Measurements from ENCODE around the gene TLCD1. TPM values are rescaled to one million over a fixed set of nuclear protein-coding genes. Genes with fewer than 3 reads are reported as not detected.

TLCD1 gene
- total RNA-seq, 1 experiment from 2014 or later: 19.4 TPM

DNA sequence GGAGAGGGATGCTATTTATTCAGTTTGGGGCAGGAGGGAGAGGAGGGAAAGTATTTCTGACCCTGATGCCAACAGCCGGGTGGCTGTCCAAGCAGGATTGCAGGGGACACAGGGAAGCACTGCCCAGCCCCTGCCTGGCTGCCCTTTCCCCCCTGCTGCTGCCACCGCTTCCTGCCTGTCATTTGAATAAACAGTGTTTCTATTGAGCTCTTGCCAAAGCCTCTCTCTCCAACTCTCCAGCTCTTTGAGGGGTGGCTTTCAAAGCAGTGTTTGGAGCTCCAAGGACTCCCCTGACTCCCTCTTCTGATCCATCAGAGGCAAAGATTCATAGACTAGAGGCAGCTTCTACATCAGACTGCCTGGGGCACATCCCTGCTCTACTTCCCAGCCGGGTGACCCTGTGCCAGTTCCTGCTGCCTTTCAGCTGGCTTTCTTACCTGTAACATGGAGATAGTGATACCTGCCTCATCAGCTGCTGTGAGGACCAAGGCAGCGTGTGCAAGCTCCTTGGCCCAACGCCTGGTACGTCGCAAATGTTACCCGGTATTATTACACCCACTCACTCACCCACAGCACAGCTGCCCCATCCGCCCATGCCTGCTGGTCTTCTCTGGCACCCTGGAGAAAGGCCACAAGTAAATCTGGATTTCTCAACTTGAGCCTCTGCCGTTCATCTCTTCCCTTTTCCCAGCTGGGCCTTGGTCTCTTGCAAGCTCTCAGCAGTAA lies 23.8 kb downstream of the TLCD1 start:
- Histone ChIP-seq H3K9me3 (ENCODE audit: insufficient read depth, low read depth) (no peaks in the 10 kb centered on the region), H3K4me1 (replicated peaks; ENCODE audit: insufficient read depth) (no peaks in the 10 kb centered on the region), H3K27me3 (ENCODE audit: insufficient read depth, low read depth) (no peaks in the 10 kb centered on the region), H3K36me3 (ENCODE audit: low read depth) (peaks cover 4% of the 10 kb centered on the region; the same call in 1 of the 2 replicates), H3K79me2 (ENCODE audit: low read depth) (no peaks in the 10 kb centered on the region), H3K27ac (no peak overlapping the region), H3K4me3 (no peak overlapping the region), H3F3A (ENCODE audit: insufficient read depth, low read depth) (peaks cover 12% of the 10 kb centered on the region; the same call in 1 of the 2 replicates), H3K4me2 (no peak overlapping the region), H4K20me1 (ENCODE audit: insufficient read depth) (no peaks in the 10 kb centered on the region), H3K9me2 (ENCODE audit: insufficient read depth) (no peaks in the 10 kb centered on the region), H2AFZ (no peak overlapping the region)
- POLR2A ChIA-PET (ENCODE audit: unreplicated experiment): no interaction called here
- intact Hi-C loops (cut with micrococcal nuclease; ENCODE audit: unreplicated experiment): no loop called here
- no peak for TF ChIP-seq EZH2 (IDR thresholded peaks at IDR 0.05; ENCODE audit: low read depth)
- TF ChIP-seq, protein P1, sequence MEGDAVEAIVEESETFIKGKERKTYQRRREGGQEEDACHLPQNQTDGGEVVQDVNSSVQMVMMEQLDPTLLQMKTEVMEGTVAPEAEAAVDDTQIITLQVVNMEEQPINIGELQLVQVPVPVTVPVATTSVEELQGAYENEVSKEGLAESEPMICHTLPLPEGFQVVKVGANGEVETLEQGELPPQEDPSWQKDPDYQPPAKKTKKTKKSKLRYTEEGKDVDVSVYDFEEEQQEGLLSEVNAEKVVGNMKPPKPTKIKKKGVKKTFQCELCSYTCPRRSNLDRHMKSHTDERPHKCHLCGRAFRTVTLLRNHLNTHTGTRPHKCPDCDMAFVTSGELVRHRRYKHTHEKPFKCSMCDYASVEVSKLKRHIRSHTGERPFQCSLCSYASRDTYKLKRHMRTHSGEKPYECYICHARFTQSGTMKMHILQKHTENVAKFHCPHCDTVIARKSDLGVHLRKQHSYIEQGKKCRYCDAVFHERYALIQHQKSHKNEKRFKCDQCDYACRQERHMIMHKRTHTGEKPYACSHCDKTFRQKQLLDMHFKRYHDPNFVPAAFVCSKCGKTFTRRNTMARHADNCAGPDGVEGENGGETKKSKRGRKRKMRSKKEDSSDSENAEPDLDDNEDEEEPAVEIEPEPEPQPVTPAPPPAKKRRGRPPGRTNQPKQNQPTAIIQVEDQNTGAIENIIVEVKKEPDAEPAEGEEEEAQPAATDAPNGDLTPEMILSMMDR (conservative IDR thresholded peaks at IDR 0.05): no peak
- BruUV-seq (replicated peaks): no TSS peak
- no peak for DNase-seq
- CTCF ChIA-PET: no interaction called here

DNA sequence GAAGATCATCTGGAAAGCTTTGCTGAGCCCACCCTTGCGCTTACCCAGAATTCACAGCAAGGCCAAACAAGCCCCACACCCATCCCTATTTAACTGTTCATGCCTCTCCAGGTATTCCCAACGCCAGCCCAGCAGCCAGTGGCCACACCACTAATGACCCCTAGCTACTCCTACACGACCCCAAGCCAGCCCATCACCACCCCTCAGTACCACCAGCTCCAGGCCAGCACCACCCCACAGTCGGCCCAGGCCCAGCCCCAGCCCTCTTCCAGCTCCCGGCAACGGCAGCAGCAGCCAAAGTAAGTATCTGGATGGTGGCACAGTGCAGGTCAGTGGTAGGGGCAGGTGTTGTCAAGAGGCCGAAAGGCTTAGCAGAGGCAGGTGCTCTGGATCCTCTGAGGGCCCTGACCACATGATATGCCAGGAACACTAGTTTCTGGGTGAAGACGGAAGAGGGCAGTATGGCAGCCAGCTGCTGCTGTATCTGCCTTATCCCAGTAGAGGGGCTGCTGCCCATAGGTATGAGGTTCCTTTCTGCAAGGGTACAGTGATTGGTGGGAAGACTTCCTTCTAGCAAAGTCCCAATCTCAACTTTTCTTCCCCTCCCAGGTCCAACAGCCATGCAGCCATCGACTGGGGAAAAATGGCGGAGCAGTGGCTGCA lies 25.1 kb downstream of the TLCD1 start:
- no peak for DNase-seq
- Histone ChIP-seq H4K20me1 (ENCODE audit: insufficient read depth) (no peaks in the 10 kb centered on the region), H2AFZ (no peak overlapping the region), H3K4me3 (no peak overlapping the region), H3K36me3 (ENCODE audit: low read depth) (peaks cover 4% of the 10 kb centered on the region; the same call in 1 of the 2 replicates), H3K79me2 (ENCODE audit: low read depth) (no peaks in the 10 kb centered on the region), H3K27me3 (ENCODE audit: insufficient read depth, low read depth) (no peaks in the 10 kb centered on the region), H3K4me2 (no peak overlapping the region), H3K9me3 (ENCODE audit: insufficient read depth, low read depth) (no peaks in the 10 kb centered on the region), H3K9me2 (ENCODE audit: insufficient read depth) (no peaks in the 10 kb centered on the region), H3K27ac (no peak overlapping the region), H3K4me1 (replicated peaks; ENCODE audit: insufficient read depth) (no peaks in the 10 kb centered on the region), H3F3A (ENCODE audit: insufficient read depth, low read depth) (peaks cover 10% of the 10 kb centered on the region; the same call in 1 of the 2 replicates)
- POLR2A ChIA-PET (ENCODE audit: unreplicated experiment): no interaction called here
- intact Hi-C loops (cut with micrococcal nuclease; ENCODE audit: unreplicated experiment): no loop called here
- TF ChIP-seq EZH2 (IDR thresholded peaks at IDR 0.05; ENCODE audit: low read depth): no peak
- TF ChIP-seq, protein P1 (conservative IDR thresholded peaks at IDR 0.05): no peak
- BruUV-seq (replicated peaks): no TSS peak
- CTCF ChIA-PET: no interaction called here

DNA sequence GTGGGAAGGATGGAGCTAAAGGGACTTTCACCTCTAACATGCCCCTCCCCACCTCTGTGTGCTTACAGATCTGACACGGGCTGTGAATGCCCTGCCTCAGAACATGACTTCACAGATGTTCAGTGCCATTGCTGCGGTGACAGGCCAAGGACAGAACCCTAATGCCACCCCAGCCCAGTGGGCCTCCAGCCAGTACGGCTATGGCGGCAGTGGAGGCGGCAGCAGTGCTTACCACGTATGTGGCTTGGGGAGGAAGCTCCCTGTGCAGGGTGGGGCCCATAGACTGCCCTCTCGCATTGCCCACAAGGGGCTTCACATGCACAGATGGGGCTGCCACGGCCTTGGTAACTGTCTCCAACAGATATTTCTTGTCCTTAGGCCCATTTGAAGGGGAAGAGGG lies 25.8 kb downstream of the TLCD1 start:
- no peaks in the 10 kb centered on the region for H4K20me1 ChIP-seq (ENCODE audit: insufficient read depth)
- H3F3A ChIP-seq (ENCODE audit: insufficient read depth, low read depth): peaks cover 10% of the 10 kb centered on the region; the same call in 1 of the 2 replicates
- no peaks in the 10 kb centered on the region for H3K9me2 ChIP-seq (ENCODE audit: insufficient read depth)
- no peaks in the 10 kb centered on the region for H3K27me3 ChIP-seq (ENCODE audit: insufficient read depth, low read depth)
- TF ChIP-seq, protein P1 (conservative IDR thresholded peaks at IDR 0.05): no peak
- TF ChIP-seq EZH2 (IDR thresholded peaks at IDR 0.05; ENCODE audit: low read depth): no peak
- H3K4me1 ChIP-seq (replicated peaks; ENCODE audit: insufficient read depth): no peaks in the 10 kb centered on the region
- H3K9me3 ChIP-seq (ENCODE audit: insufficient read depth, low read depth): no peaks in the 10 kb centered on the region
- H2AFZ ChIP-seq: no peak overlapping the region
- no peak overlapping the region for H3K4me2 ChIP-seq
- H3K4me3 ChIP-seq: no peak overlapping the region
- POLR2A ChIA-PET (ENCODE audit: unreplicated experiment): no interaction called here
- BruUV-seq (replicated peaks): no TSS peak
- CTCF ChIA-PET: no interaction called here
- peaks cover 4% of the 10 kb centered on the region; the same call in 1 of the 2 replicates for H3K36me3 ChIP-seq (ENCODE audit: low read depth)
- no peak for DNase-seq
- H3K27ac ChIP-seq: no peak overlapping the region
- intact Hi-C loops (cut with micrococcal nuclease; ENCODE audit: unreplicated experiment): no loop called here
- H3K79me2 ChIP-seq (ENCODE audit: low read depth): no peaks in the 10 kb centered on the region

Data from PC-9 (cell line).